ENCODE data around the gene PTTG1IP.

GRCh38 chr21:44869781-44870747, 3.4 kb downstream of the PTTG1IP start:
- no peak for TF ChIP-seq EZH2 (conservative IDR thresholded peaks at IDR 0.05; ENCODE audit: low read depth, low read length)
- no peak for TF ChIP-seq ZNF569 (CRISPR knock-in tag; IDR thresholded peaks at IDR 0.05; ENCODE audit: borderline replicate concordance)
- peak; percentile 65 for TF ChIP-seq TCF7 (IDR thresholded peaks at IDR 0.05; ENCODE audit: low read depth)

Data from HepG2 (cell line).